ENCODE measurements around the gene ZNF662. TPM values are rescaled to one million over a fixed set of nuclear protein-coding genes. Genes with fewer than 3 reads are reported as not detected.

The ZNF662 gene
- total RNA-seq, 1 donor from 2014 or later = 0.93 TPM

DNA sequence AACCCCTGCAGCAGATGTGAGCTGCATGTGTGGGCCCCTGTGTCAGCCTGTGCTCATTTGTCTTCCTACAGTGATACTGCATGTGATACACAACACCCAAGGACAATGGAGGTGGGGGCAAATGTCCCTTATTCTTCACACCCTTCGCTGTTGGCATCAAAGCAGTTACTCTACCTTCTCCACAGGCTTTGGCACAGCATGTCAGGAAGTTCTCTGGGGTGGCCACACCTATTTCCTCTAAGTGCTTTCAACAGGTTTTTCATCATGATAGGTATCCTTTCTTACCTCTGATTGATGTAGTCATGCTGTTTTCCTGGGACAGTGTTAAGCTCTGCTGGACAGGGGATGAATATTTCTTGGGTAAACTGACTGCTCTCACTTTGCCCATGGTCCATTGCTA, 29.5 kb downstream of the ZNF662 start:
- intact Hi-C loops (cut with micrococcal nuclease) = no loop called here

DNA sequence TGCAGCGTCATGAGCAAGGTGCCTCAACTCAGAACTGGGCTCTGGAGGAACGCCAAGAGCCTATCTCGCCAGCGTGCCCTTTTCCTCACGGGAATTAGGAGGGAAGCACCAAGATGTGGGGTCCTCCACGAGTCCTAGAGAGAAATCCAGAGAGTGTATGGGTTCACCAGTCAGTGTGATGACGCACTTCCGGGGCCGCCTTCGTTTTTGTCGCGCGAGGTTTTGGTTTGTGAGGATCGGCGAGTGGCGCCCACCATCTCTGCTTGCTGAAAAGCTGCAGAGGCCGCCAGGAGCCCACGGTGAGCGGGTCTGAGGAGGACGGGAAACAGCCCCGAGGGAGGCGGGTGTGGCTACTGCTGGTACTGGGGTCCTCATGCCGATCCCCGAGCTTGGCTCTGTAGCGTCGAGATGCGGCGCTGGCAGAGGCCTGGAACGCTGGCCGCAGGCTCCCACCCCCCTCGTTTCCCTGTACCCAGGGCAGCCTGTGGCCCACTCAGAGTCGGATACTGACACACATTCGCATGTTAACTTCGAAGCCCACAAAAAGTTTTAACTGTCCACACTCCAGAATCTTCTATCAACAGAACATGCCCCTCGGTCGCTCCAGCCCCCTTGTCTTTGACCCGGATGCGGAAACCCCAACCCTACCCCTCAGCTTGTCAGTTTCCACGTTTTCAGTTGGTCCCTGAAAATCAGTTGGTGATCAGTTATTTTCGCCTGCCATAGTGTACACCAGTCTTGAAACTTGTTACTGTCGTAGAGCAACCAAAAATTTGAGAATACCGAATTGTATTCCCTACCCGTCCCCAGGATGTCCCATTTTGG, 30.4 kb downstream of the ZNF662 start:
- intact Hi-C loops (cut with micrococcal nuclease) = no loop called here

DNA sequence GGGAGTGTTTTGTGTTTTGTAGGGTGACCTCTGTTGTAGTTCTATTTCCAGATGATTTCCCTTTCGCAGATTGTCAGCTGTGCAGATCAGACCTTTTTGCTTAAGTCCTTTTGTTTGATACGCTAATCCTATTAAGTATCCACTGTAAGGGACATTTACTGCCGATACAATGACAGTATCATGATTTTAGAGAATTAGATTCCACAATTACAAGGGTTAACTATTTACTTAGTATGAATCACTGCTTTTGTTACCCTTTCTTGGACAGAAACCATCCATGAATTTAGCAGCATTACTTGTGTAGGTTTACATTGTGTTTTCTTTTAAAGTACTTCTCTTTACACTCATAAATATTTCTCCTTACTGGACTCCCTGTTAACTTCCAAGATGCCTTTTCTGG, 31.4 kb downstream of the ZNF662 start:
- intact Hi-C loops (cut with micrococcal nuclease) = no loop called here

DNA sequence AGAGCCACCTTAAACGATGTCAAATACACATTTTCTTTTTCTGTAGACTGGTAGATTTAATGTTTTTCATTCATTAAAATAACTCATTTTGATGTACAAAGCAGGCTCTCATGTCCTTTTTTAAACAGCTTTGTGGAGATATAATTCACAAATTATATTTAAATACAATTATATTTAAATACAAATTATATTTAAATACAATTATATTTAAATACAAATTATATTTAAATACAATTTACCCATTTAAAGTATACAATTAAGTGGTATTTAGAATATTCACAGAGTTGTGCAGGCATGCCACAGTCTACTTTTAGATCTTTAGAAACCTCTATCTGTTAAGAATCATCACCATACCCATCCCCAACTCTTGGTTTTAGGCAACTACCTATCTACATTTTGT, 36.8 kb downstream of the ZNF662 start:
- intact Hi-C loops (cut with micrococcal nuclease) = no loop called here

DNA sequence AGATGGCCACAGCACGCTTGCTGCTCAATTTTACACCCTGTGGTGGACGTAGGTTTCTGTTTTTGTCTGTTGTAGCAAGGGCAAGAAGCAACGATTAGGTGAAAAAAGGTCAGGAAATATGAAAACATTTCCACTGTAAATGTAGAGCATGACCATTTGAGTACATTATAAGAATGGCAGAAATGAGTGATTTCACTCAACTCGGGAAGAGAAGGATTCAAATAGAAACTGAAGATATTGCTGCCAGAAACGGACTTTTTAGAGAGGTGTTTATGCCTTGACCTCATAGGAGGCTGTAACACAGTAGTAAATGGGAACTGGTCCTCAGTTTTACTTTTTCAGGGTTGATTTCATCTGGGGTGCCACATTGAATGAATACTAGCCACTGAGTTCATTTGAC, 40.1 kb downstream of the ZNF662 start:
- intact Hi-C loops (cut with micrococcal nuclease) = no loop called here

DNA sequence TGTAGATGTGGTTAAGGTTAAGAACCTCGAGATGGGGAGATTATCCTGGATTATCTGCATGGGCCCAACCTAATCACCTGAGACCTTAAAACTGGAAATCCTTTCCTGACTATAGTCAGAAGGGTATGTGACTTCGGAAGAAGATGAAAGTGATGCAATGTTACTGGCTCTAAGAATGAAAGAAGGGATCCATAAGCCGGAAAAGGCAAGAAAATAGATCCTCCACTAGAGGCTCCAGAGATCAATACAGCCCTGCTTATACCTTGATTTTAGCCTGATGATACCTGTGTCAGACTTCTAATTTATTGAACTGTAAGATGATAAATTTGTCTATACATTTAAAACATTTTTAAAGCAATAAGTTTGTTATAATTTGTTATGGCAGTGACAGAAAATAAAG, 51.6 kb downstream of the ZNF662 start:
- intact Hi-C loops (cut with micrococcal nuclease) = no loop called here

DNA sequence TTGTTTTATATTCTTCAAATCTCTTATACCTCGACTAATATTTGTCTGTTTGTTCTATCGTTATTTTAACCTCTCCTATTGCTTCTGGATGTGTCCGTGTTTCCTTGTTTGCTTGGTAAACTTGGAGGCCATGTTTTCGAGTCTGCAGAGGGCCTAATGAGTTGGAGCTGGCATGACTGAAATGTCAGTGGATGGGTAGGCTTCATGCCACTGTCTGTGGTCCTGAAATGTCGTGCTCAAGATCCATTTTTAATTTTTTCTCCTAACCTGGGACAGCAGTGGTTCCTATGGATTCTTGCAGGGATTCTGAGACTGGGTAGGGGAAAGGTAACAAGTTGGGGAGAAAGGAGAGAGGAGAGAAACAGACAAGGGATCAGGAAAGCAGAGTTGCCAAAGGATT, 54.3 kb downstream of the ZNF662 start:
- intact Hi-C loops (cut with micrococcal nuclease) = no loop called here

DNA sequence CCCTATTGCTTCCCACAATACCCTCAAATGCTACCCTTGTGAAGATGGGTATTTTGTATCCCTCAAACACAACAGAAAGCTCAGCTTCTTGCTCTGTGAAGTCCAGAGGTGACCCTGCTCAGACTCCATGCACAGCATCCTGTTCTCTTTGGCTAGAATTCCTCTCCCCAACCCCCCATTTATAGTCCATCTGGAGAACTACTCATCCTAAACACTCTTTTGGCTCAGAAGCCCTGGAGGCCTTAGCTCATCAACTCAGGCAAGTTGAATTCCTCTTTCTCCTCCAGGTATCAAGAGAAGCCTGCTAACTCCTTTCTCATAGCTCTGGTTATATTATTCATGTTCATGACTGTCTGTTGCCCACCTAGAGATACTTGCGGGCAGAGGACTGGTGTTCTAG, 54.8 kb downstream of the ZNF662 start:
- intact Hi-C loops (cut with micrococcal nuclease) = no loop called here

DNA sequence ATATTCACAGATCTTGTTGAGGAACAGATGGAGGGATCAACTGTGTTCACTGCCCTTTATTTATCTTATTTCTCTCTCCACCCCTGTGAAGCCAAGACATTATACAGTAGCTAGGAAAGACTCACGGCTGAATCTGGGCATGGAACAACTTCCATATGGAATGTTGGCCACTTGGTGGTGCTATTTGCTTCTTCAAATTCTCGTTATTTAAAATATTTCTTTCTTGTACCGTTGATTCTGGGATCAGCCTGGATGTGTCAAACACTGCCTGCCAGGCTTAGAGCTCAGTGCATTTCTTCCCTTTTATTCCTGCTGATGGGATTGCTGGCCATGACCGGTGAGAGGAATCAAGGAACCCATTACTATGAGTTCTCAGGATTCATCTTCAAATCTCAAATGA, 55.7 kb downstream of the ZNF662 start:
- intact Hi-C loops (cut with micrococcal nuclease) = no loop called here

DNA sequence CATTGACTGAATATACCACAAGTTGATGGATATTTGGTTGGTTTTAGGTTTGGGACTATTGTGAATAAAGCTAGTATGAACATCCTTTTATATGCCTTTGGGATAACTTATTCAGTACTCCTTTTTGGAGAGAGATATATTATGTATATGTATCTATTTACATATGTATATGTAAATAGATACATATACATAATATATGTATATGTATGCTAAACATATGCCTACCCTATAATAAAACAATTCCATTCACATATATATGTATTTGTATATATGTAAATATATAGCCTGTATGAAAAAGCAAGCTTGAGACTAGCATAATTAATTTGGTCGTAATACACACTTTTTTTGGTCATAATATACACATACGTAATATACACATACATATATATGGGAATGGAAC, 57.3 kb downstream of the ZNF662 start:
- intact Hi-C loops (cut with micrococcal nuclease) = no loop called here

DNA sequence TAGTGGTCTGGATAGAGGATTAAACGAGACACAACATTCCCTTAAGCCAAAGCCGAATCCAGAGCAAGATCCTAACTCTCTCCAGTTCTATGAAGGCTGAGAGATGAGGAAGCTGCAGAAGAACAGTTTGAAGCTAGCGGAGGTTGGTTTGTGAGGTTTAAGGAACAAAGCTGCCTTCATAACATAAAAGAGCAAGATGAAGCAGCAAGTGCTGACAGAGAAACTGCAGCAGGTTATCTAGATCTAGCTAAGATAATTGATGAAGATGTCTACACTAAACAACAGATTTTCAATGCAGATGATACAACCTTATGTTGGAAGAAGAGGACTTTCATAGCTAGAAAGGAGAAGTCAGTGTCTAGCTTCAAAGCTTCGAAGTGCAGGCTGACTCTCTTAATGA, 58.3 kb downstream of the ZNF662 start:
- intact Hi-C loops (cut with micrococcal nuclease) = no loop called here

Other genes starting within 250 kb of the ZNF662 start
- gene KLHL40, start 220.6 kb upstream of the ZNF662 start, total RNA-seq = not detected in 2 replicates
- not detected in 2 replicates for gene HHATL, start 203.3 kb upstream of the ZNF662 start, total RNA-seq
- gene CCDC13, start 132.9 kb upstream of the ZNF662 start, total RNA-seq = 0.45 TPM in 1 of 2 replicates, not detected in the other
- gene HIGD1A, start 101.7 kb upstream of the ZNF662 start, total RNA-seq = 67.0 and 70.5 TPM in 2 replicates
- 1.00 and 1.3 TPM in 2 replicates for gene ACKR2, start 96.7 kb upstream of the ZNF662 start, total RNA-seq
- not detected in 2 replicates for gene CYP8B1, start 30.3 kb upstream of the ZNF662 start, total RNA-seq
- 0.09 TPM in 1 of 2 replicates, not detected in the other for gene GASK1A, start 73.2 kb downstream of the ZNF662 start, total RNA-seq
- 4.0 TPM in 2 replicates for gene POMGNT2, start 199.9 kb downstream of the ZNF662 start, total RNA-seq

Data from T-helper 2 cell treated with Interferon-gamma antibody and Interleukin-4, amounts not matched to agents 100 ng/mL and 5 ng/mL, for 36 hours (primary cell).